Measurements from ENCODE around the gene SLC2A1.
A peak's percentile ranks its signal among the peaks of the same experiment; 100 is the strongest.

The SLC2A1 gene

GRCh38 chr1:42981871-42982270 lies 23.2 kb upstream of the SLC2A1 start:
- DNase-seq (ENCODE audit: low read depth in 2 of 2): peak in 1 of 2 donors; percentile 83
- TF ChIP-seq CTCF (IDR thresholded peaks at IDR 0.05; ENCODE audit: low read depth, low read length): no peak
- H3K4me3 ChIP-seq (replicated peaks in 1 of 2; ENCODE audit: low read depth in 2 of 2, low read length in 2 of 2): no peak overlapping the region

- TF ChIP-seq CTCF (IDR thresholded peaks at IDR 0.05; ENCODE audit: low read depth, low read length): no peak
- no peak overlapping the region for H3K4me3 ChIP-seq (replicated peaks in 1 of 2; ENCODE audit: low read depth in 2 of 2, low read length in 2 of 2)
- DNase-seq (ENCODE audit: low read depth in 2 of 2): no peak
Observed at GRCh38 chr1:42981255-42981805, 22.7 kb upstream of the SLC2A1 start.

- TF ChIP-seq CTCF (IDR thresholded peaks at IDR 0.05; ENCODE audit: low read depth, low read length): no peak
- DNase-seq (ENCODE audit: low read depth in 2 of 2): no peak
- no peak overlapping the region for H3K4me3 ChIP-seq (replicated peaks in 1 of 2; ENCODE audit: low read depth in 2 of 2, low read length in 2 of 2)
Observed at GRCh38 chr1:42979896-42980800, 21.5 kb upstream of the SLC2A1 start.

GRCh38 chr1:42979036-42979430 lies 20.4 kb upstream of the SLC2A1 start:
- TF ChIP-seq CTCF (IDR thresholded peaks at IDR 0.05; ENCODE audit: low read depth, low read length): no peak
- DNase-seq (ENCODE audit: low read depth in 2 of 2): no peak

GRCh38 chr1:42978317-42979035 lies 19.8 kb upstream of the SLC2A1 start:
- DNase-seq (ENCODE audit: low read depth in 2 of 2): peak in 1 of 2 donors; percentile 75
- no peak for TF ChIP-seq CTCF (IDR thresholded peaks at IDR 0.05; ENCODE audit: low read depth, low read length)
- H3K4me3 ChIP-seq (replicated peaks in 1 of 2; ENCODE audit: low read depth in 2 of 2, low read length in 2 of 2): no peak overlapping the region

More at GRCh38 chr1:42979036-42979430, 20.4 kb upstream of the SLC2A1 start:
- no peak overlapping the region for H3K4me3 ChIP-seq (replicated peaks in 1 of 2; ENCODE audit: low read depth in 2 of 2, low read length in 2 of 2)

- DNase-seq (ENCODE audit: low read depth in 2 of 2): no peak
- TF ChIP-seq CTCF (IDR thresholded peaks at IDR 0.05; ENCODE audit: low read depth, low read length): no peak
- no peak overlapping the region for H3K4me3 ChIP-seq (replicated peaks in 1 of 2; ENCODE audit: low read depth in 2 of 2, low read length in 2 of 2)
Observed at GRCh38 chr1:42977653-42978052, 19.0 kb upstream of the SLC2A1 start.

Data from cardiac fibroblast (primary cell).